K562 (cell line): ENCODE data around the gene SPRY4. TPM values are rescaled to one million over a fixed set of nuclear protein-coding genes. Genes with fewer than 3 reads are reported as not detected.
A peak's percentile ranks its signal among the peaks of the same experiment; 100 is the strongest.

Experiments used
- ATAC-seq: fragments of 200-7000 bp; cut with Tn5 transposase; 3 replicates; pipeline ENCODE4 v1.9.1; 2020; ENCODE audit warnings: moderate library complexity
- BruUV-seq: library from RNA; stranded (reverse); fragments of 400-500 nt; replicated peaks from 2 replicates; lab custom pipeline; 2021; lab: Mats Ljungman, UMichigan
- CTCF ChIA-PET: fragments of 300-600 bp; formaldehyde crosslinking; extraction: SDS; loops from one replicate; lab custom pipeline; 2021; ENCODE audit warnings: low intra/inter-chr PET ratio; lab: Yijun Ruan, JAX
- POLR2A ChIA-PET: fragments of 300-600, 350-650 bp; sonication (Branson Sonifier 250); formaldehyde crosslinking; extraction: SDS; loops from one replicate; lab custom pipeline; 2021; ENCODE audit warnings: antibody characterized with exemption, inconsistent platforms; lab: Yijun Ruan, JAX
- DNase-seq, 4 experiments: peaks; one replicate each; pipeline versions ENCODE4 v3.0.0 to v3.0.0-alpha.2; 2011 to 2018; ENCODE audit warnings: low spot score in 3 of 4, mixed read lengths in 3 of 4; ENCODE audit errors: extremely low read depth in 1 of 4
- FAIRE-seq: peaks from 2 replicates; lab custom pipeline; 2011; peaks lifted over from hg19 to GRCh38; lab: Jason Lieb, UNC
- H2AFZ ChIP-seq: 2 replicates; pipeline ENCODE4 v1.6.0; 2011; ENCODE audit warnings: low read depth, low read length, control low read depth, inconsistent platforms
- H3K27ac ChIP-seq: fragments of 200-600 bp; 3 replicates; pipeline ENCODE4 v1.8.0; 2011; ENCODE audit warnings: low read depth, mild to moderate bottlenecking, control low read depth, inconsistent platforms, low read length, moderate library complexity, mixed read lengths; ENCODE audit errors: extremely low read depth
- H3K27me3 ChIP-seq, 2 experiments: fragments of 300-600 bp in 1 of 2; 2 replicates in 1 of 2; 3 replicates in 1 of 2; pipeline versions ENCODE4 v1.6.0 to v1.8.0; 2011; ENCODE audit warnings: inconsistent platforms in 2 of 2, low read length in 2 of 2, mild to moderate bottlenecking in 1 of 2, mixed read lengths in 1 of 2, moderate library complexity in 1 of 2; ENCODE audit not compliant: control insufficient read depth in 2 of 2, insufficient read depth in 2 of 2
- H3K36me3 ChIP-seq: fragments of 300-600 bp; 3 replicates; pipeline ENCODE4 v1.8.0; 2011; ENCODE audit warnings: mild to moderate bottlenecking, low read length, inconsistent platforms; ENCODE audit not compliant: control insufficient read depth, insufficient read depth
- H3K4me1 ChIP-seq, 2 experiments: fragments of 200-600 bp in 1 of 2; replicated peaks in 1 of 2; 2 replicates in 1 of 2; 3 replicates in 1 of 2; pipeline versions ENCODE4 v1.5.1 to v1.8.0; 2011; ENCODE audit warnings: inconsistent platforms in 2 of 2, low read length in 2 of 2, mild to moderate bottlenecking in 1 of 2, mixed read lengths in 1 of 2, moderate library complexity in 1 of 2; ENCODE audit not compliant: control insufficient read depth in 2 of 2, insufficient read depth in 2 of 2
- H3K4me2 ChIP-seq: 2 replicates; pipeline ENCODE4 v1.6.1; 2011; ENCODE audit warnings: low read length, control low read depth, inconsistent platforms, mixed read lengths; ENCODE audit not compliant: insufficient read depth
- H3K4me3 ChIP-seq: fragments of 200-600 bp; sonication (generic), shearing (Covaris generic); 2 replicates; pipeline ENCODE4 v1.5.1; 2016; ENCODE audit warnings: control low read depth, inconsistent platforms
- H3K79me2 ChIP-seq: fragments of 200-600 bp; 3 replicates; pipeline ENCODE4 v1.8.0; 2011; ENCODE audit warnings: low read length, inconsistent platforms; ENCODE audit not compliant: control insufficient read depth, insufficient read depth
- H3K9ac ChIP-seq, 2 experiments: 2 replicates each; pipeline versions ENCODE4 v1.6.0 to v1.6.1; 2011; ENCODE audit warnings: low read depth in 2 of 2, low read length in 2 of 2, control low read depth in 1 of 2, inconsistent platforms in 1 of 2, mild to moderate bottlenecking in 1 of 2, mixed read lengths in 1 of 2; ENCODE audit not compliant: insufficient read depth in 1 of 2
- H3K9me1 ChIP-seq: one replicate; pipeline ENCODE4 v1.6.0; 2011; ENCODE audit warnings: inconsistent platforms, mild to moderate bottlenecking, low read length, moderate library complexity; ENCODE audit not compliant: control insufficient read depth, insufficient read depth
- H3K9me3 ChIP-seq: replicated peaks from 2 replicates; pipeline ENCODE4 v1.5.1; 2011; ENCODE audit warnings: low read depth, low read length, inconsistent platforms; ENCODE audit not compliant: control insufficient read depth, insufficient read depth
- H4K20me1 ChIP-seq: replicated peaks from 2 replicates; pipeline ENCODE4 v1.6.1; 2011; ENCODE audit warnings: low read length, inconsistent platforms, mixed read lengths; ENCODE audit not compliant: control insufficient read depth, insufficient read depth
- ARID1B ChIP-seq: fragments of 450-650 bp; IDR thresholded peaks from 2 replicates; pipeline ENCODE4 v1.6.1; 2016; ENCODE audit warnings: antibody characterized with exemption, mild to moderate bottlenecking, inconsistent platforms
- KDM4B ChIP-seq, 2 experiments: fragments of 450-650 bp in 1 of 2; sonication (generic) in 1 of 2; IDR thresholded peaks; 2 replicates each; pipeline ENCODE4 v1.6.1; 2016 to 2017; ENCODE audit warnings: borderline replicate concordance in 2 of 2, antibody characterized with exemption in 1 of 2, low read depth in 1 of 2, mild to moderate bottlenecking in 1 of 2
- LEF1 ChIP-seq: fragments of 450-650 bp; IDR thresholded peaks from 2 replicates; pipeline ENCODE4 v1.6.1; 2016; ENCODE audit warnings: mild to moderate bottlenecking
- MCM3 ChIP-seq: fragments of 450-650 bp; IDR thresholded peaks from 2 replicates; pipeline ENCODE4 v1.6.1; 2016
- OTX1 ChIP-seq: fragments of 450-650 bp; formaldehyde crosslinking; IDR thresholded peaks from 2 replicates; pipeline ENCODE4 v1.4.0; 2022; ENCODE audit warnings: mild to moderate bottlenecking
- PHB2 ChIP-seq: fragments of 450-650 bp; IDR thresholded peaks from 2 replicates; pipeline ENCODE4 v1.6.1; 2017; ENCODE audit warnings: low read depth
- POU5F1 ChIP-seq: fragments of 150-350 bp; IDR thresholded peaks from 2 replicates; pipeline ENCODE4 v1.6.1; 2014; ENCODE audit warnings: borderline replicate concordance, low read length, low read depth, mild to moderate bottlenecking; ENCODE audit not compliant: partially characterized antibody
- SIN3A ChIP-seq, 2 experiments: fragments of 150-350 bp in 1 of 2; IDR thresholded peaks; 2 replicates each; pipeline ENCODE4 v1.6.1; 2011 to 2016; ENCODE audit warnings: borderline replicate concordance in 2 of 2, low read depth in 2 of 2, low read length in 2 of 2, mild to moderate bottlenecking in 2 of 2, moderate library complexity in 2 of 2; ENCODE audit not compliant: control insufficient read depth in 1 of 2
- TAF1 ChIP-seq: IDR thresholded peaks from 2 replicates; pipeline ENCODE4 v1.6.1; 2011; ENCODE audit warnings: mild to moderate bottlenecking, low read length, moderate library complexity; ENCODE audit not compliant: insufficient read depth, control insufficient read depth, severe bottlenecking; ENCODE audit errors: extremely low read depth
- ZNF146 ChIP-seq: IDR thresholded peaks from one replicate; pipeline ENCODE4 v1.6.1; 2018; ENCODE audit warnings: missing compliant biosample characterization; ENCODE audit not compliant: unreplicated experiment
- WGBS: fragments of 100-300 bp; shearing (Covaris generic); methylation state at CpG from one replicate; pipeline ENCODE4 v1.1.6; 2016; ENCODE audit warnings: low coverage, mixed read lengths; ENCODE audit not compliant: insufficient coverage; ENCODE audit errors: missing lambda C conversion rate; 5-methylcytosine and 5-hydroxymethylcytosine counted together
- in situ Hi-C: fragments of 300-500 bp; cut with MboI; formaldehyde crosslinking; loops from 4 replicates; pipeline ENCODE4 v1.15.0; 2018; ENCODE audit warnings: inconsistent platforms, mixed read lengths
- intact Hi-C: fragments of 100-400 bp; cut with micrococcal nuclease; formaldehyde crosslinking; loops from 2 replicates; pipeline ENCODE4 v1.14.2; 2022
- polyA plus RNA-seq, 8 experiments: library from polyadenylated mRNA; depleted of rRNA in 4 of 8; stranded (reverse) in 5 of 8; unstranded in 3 of 8; fragments of >200 nt; fragmentation: Nextera tagmentation in 2 of 8; fragmentation: Illumina TruSeq in 1 of 8; extraction: Ambion mirVana in 2 of 8; extraction: Trizol in 1 of 8; gene quantifications; 2 replicates each; pipeline versions ENCODE4 v1.2.1 to v1.2.3, GENCODE V29; 2011 to 2014; ENCODE audit warnings: inconsistent platforms in 1 of 8, missing spikeins in 1 of 8
- total RNA-seq, 7 experiments: library from RNA; depleted of rRNA in 6 of 7; stranded (reverse); fragments of >200 nt in 6 of 7; fragmentation: Illumina TruSeq in 2 of 7; extraction: Trizol in 2 of 7; gene quantifications; 2 replicates each; pipeline versions ENCODE4 v1.2.1 to v1.2.3, GENCODE V29; 2011 to 2021; ENCODE audit warnings: low replicate concordance in 1 of 7
- TF ChIP-seq, protein P1 (sequence below): fragments of 450-650 bp; IDR thresholded peaks from 2 replicates; pipeline ENCODE4 v1.7.1; 2018; ENCODE audit warnings: mild to moderate bottlenecking, low read depth; ENCODE audit not compliant: partially characterized antibody
- TF ChIP-seq, protein P2 (sequence below): fragments of 150-350 bp; IDR thresholded peaks from 2 replicates; pipeline ENCODE4 v1.6.1; 2014; ENCODE audit warnings: low read depth, mild to moderate bottlenecking, low read length, borderline replicate concordance

SPRY4 gene
- total and polyA plus RNA-seq, 9 of the 15 experiments (the other 6 are each of a cell fraction or from before 2014, with no cell fraction given) = 2.6 to 24.2 (median 9.5) TPM

DNA sequence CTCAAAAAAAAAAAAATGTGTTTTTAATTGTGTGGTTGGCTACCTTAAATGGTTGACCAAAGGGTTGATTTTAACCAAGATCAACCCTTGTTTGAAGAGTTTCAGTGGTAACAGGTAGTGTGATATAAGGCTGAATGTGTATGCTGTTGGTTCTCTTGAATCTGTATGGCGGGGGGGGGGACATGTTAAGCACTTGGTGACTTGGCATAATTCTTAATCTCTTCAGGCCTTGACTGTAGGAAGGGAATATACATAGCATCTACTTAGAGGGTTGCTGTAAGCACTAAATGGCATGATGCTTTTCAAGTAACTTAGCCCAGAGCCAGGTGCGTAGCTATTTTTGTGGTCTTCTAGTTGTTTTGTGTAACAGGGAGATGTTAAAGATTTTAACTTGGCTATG lies 5.6 kb upstream of the SPRY4 start (continued):
- TF ChIP-seq, protein P1, sequence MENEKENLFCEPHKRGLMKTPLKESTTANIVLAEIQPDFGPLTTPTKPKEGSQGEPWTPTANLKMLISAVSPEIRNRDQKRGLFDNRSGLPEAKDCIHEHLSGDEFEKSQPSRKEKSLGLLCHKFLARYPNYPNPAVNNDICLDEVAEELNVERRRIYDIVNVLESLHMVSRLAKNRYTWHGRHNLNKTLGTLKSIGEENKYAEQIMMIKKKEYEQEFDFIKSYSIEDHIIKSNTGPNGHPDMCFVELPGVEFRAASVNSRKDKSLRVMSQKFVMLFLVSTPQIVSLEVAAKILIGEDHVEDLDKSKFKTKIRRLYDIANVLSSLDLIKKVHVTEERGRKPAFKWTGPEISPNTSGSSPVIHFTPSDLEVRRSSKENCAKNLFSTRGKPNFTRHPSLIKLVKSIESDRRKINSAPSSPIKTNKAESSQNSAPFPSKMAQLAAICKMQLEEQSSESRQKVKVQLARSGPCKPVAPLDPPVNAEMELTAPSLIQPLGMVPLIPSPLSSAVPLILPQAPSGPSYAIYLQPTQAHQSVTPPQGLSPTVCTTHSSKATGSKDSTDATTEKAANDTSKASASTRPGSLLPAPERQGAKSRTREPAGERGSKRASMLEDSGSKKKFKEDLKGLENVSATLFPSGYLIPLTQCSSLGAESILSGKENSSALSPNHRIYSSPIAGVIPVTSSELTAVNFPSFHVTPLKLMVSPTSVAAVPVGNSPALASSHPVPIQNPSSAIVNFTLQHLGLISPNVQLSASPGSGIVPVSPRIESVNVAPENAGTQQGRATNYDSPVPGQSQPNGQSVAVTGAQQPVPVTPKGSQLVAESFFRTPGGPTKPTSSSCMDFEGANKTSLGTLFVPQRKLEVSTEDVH = no peak
- TF ChIP-seq KDM4B (IDR thresholded peaks at IDR 0.05; ENCODE audit: borderline replicate concordance in 2 of 2, low read depth in 1 of 2) (no peak), TAF1 (no peak), ARID1B (0 out of 2 replicates have a peak, but pooled peaks have one; percentile 20)

DNA sequence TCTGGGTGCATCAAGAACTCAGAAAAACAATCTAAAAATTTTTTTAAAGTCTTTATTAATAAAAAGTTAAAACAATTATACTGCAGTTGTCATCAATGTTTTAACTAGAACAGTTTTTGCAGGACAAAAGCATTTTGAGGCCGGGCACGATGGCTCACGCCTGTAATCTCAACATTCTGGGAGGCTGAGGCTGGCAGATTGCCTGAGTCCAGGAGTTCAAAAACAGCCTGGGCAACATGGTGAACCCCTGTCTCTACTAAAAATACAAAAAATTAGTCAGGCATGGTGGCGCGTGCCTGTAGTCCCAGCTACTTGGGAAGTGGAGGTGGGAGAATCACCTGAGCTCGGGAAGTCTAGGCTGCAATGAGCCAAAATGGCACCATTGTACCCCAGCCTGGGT lies 5.2 kb upstream of the SPRY4 start:
- WGBS = 67% methylated on average over 6 of the region's 6 CpGs
- Histone ChIP-seq H3K9ac (no peak overlapping the region), H3K4me3 (no peak overlapping the region), H3K36me3 (no peaks in the 10 kb centered on the region), H3K9me1 (no peaks in the 10 kb centered on the region), H3K4me2 (no peak overlapping the region), H3K79me2 (peaks cover 21% of the 10 kb centered on the region; the same call in 2 of the 3 replicates), H3K27me3 (no peaks in the 10 kb centered on the region), H2AFZ (no peak overlapping the region), H3K9me3 (no peaks in the 10 kb centered on the region), H3K4me1 (peaks cover 18 to 19% of the 10 kb centered on the region in 2 experiments; a peak in 4 of 5 replicates), H3K27ac (no peak overlapping the region), H4K20me1 (no peaks in the 10 kb centered on the region)
- ATAC-seq (no peak), DNase-seq (no peak), FAIRE-seq (no peak)
- ChIA-PET CTCF (no interaction called here), POLR2A (no interaction called here)
- in situ Hi-C loops (no loop called here), intact Hi-C loops (no loop called here)
- no TSS peak for BruUV-seq
- TF ChIP-seq SIN3A (IDR thresholded peaks at IDR 0.05; ENCODE audit: borderline replicate concordance in 2 of 2, control insufficient read depth in 1 of 2, low read depth in 2 of 2, low read length in 2 of 2) = no peak
- TF ChIP-seq, protein P2, sequence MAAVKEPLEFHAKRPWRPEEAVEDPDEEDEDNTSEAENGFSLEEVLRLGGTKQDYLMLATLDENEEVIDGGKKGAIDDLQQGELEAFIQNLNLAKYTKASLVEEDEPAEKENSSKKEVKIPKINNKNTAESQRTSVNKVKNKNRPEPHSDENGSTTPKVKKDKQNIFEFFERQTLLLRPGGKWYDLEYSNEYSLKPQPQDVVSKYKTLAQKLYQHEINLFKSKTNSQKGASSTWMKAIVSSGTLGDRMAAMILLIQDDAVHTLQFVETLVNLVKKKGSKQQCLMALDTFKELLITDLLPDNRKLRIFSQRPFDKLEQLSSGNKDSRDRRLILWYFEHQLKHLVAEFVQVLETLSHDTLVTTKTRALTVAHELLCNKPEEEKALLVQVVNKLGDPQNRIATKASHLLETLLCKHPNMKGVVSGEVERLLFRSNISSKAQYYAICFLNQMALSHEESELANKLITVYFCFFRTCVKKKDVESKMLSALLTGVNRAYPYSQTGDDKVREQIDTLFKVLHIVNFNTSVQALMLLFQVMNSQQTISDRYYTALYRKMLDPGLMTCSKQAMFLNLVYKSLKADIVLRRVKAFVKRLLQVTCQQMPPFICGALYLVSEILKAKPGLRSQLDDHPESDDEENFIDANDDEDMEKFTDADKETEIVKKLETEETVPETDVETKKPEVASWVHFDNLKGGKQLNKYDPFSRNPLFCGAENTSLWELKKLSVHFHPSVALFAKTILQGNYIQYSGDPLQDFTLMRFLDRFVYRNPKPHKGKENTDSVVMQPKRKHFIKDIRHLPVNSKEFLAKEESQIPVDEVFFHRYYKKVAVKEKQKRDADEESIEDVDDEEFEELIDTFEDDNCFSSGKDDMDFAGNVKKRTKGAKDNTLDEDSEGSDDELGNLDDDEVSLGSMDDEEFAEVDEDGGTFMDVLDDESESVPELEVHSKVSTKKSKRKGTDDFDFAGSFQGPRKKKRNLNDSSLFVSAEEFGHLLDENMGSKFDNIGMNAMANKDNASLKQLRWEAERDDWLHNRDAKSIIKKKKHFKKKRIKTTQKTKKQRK = no peak
- TF ChIP-seq MCM3 = no peak
- no peak for TF ChIP-seq POU5F1
- no peak for TF ChIP-seq OTX1 (CRISPR knock-in tag)
- TF ChIP-seq PHB2 = no peak
- TF ChIP-seq ZNF146 (CRISPR knock-in tag) = no peak
- TF ChIP-seq LEF1 = no peak
